ENCODE results near the gene NFE2. TPM values are rescaled to one million over a fixed set of nuclear protein-coding genes. Genes with fewer than 3 reads are reported as not detected.

Gene NFE2
- total RNA-seq, 2 donors from 2014 or later: 0.26 TPM; not detected in 1

DNA sequence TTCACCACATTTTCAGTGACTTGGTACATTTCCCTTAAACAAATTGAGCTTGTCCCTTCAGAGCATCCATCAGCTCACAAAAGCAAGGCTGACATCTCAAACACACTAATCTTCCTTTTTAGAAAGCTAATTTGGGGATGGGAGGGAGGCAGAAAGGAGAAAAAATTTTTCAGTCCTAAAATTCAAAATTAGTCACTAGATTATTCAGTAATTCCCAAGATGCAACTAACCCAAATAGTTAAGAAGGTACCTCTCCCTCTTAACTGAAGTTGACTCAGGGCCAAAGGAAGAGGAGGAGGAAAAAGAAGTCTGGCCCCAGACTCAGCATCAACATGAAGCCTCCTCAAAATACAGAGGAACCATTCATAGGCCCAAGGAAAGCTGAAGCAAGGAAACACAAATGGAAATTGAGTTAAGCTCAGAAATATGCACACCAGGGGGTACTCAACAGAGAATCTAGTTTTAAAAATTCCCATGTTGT is 42.6 kb downstream of the NFE2 start:
- H3K9me3 ChIP-seq: no peaks in the 10 kb centered on the region
- peaks cover 34% of the 10 kb centered on the region for H3K4me1 ChIP-seq
- ATAC-seq (peak; percentile 28), DNase-seq (no peak)
- peak overlapping the region; percentile 2 to 91 (median 80) for H3K27ac ChIP-seq
- no peak overlapping the region for H3K4me3 ChIP-seq
- no peak for TF ChIP-seq POLR2A (IDR thresholded peaks at IDR 0.05)
- TF ChIP-seq, protein P1, sequence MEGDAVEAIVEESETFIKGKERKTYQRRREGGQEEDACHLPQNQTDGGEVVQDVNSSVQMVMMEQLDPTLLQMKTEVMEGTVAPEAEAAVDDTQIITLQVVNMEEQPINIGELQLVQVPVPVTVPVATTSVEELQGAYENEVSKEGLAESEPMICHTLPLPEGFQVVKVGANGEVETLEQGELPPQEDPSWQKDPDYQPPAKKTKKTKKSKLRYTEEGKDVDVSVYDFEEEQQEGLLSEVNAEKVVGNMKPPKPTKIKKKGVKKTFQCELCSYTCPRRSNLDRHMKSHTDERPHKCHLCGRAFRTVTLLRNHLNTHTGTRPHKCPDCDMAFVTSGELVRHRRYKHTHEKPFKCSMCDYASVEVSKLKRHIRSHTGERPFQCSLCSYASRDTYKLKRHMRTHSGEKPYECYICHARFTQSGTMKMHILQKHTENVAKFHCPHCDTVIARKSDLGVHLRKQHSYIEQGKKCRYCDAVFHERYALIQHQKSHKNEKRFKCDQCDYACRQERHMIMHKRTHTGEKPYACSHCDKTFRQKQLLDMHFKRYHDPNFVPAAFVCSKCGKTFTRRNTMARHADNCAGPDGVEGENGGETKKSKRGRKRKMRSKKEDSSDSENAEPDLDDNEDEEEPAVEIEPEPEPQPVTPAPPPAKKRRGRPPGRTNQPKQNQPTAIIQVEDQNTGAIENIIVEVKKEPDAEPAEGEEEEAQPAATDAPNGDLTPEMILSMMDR (IDR thresholded peaks at IDR 0.05): no peak
- H3K27me3 ChIP-seq: no peaks in the 10 kb centered on the region
- intact Hi-C loops (cut with DNase I): loop anchor here (10.0 kb wide), 1 partner anchor 107 kb away; the partner anchor contains the start of gene GPR84
- peaks cover 0 to 6% of the 10 kb centered on the region in 2 donors for H3K36me3 ChIP-seq (replicated peaks in 1 of 2; ENCODE audit: insufficient read depth in 1 of 2, low read depth in 2 of 2)

DNA sequence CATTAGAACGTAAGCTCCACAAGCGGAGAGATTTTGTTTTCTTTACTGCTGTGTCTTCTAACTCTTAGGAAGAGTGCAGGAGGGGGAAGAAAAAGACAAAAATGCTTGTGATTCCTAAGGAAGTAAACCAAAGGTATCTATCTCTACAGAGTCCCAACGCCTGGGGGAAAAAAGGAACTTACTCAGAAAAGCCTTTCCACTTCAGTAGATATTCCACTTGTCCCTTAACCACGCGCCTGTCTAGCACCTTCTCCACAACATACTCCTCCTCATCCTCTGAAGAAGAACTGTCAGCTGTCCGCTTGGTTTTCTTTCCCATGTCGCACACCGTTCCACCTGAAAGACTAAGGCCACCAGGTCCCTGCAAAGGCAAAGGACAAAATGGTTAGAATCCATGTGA is 43.5 kb downstream of the NFE2 start:
- DNase-seq (no peak), ATAC-seq (no peak)
- no peak for TF ChIP-seq POLR2A (IDR thresholded peaks at IDR 0.05)
- TF ChIP-seq, protein P1 (IDR thresholded peaks at IDR 0.05): no peak
- H3K27me3 ChIP-seq: no peaks in the 10 kb centered on the region
- WGBS, 2 donors: 77 to 84% methylated on average over 8 of the region's 8 CpGs
- H3K4me1 ChIP-seq: peaks cover 27% of the 10 kb centered on the region
- peaks cover 0 to 6% of the 10 kb centered on the region in 2 donors for H3K36me3 ChIP-seq (replicated peaks in 1 of 2; ENCODE audit: insufficient read depth in 1 of 2, low read depth in 2 of 2)
- H3K4me3 ChIP-seq: no peak overlapping the region
- H3K27ac ChIP-seq: no peak overlapping the region
- intact Hi-C loops (cut with DNase I): loop anchor here (10.0 kb wide), 1 partner anchor 107 kb away; the partner anchor contains the start of gene GPR84
- no peaks in the 10 kb centered on the region for H3K9me3 ChIP-seq

DNA sequence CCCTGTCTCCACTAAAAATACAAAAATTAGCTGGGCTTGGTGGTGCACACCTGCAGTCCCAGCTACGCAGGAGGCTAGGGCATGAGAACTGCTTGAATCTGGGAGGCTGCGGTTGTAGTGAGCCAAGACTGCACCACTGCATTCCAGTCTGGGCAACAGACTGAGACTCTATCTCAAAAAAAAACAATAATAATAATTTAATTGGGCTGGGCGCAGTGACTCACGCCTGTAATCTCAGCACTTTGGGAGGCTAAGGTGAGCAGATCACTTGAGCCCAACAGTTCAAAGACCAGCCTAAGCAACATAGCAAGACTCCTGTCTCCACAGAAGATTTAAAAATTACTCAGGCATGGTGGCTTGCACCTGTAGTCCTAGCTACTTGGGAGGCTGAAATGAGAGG is 47.6 kb downstream of the NFE2 start:
- DNase-seq: no peak
- Histone ChIP-seq H3K4me3 (no peak overlapping the region), H3K27me3 (no peaks in the 10 kb centered on the region), H3K9me3 (no peaks in the 10 kb centered on the region), H3K27ac (no peak overlapping the region), H3K36me3 (replicated peaks in 1 of 2; ENCODE audit: insufficient read depth in 1 of 2, low read depth in 2 of 2) (peaks cover 0 to 8% of the 10 kb centered on the region in 2 donors), H3K4me1 (peaks cover 3% of the 10 kb centered on the region)
- TF ChIP-seq, protein P1 (IDR thresholded peaks at IDR 0.05): no peak
- no peak for TF ChIP-seq POLR2A (IDR thresholded peaks at IDR 0.05)
- 93 to 97% methylated on average over 4 of the region's 4 CpGs for WGBS, 2 donors
- intact Hi-C loops (cut with DNase I): loop anchor here (10.0 kb wide), 1 partner anchor 112 kb away; the partner anchor contains the start of gene GPR84
- no peak for ATAC-seq

DNA sequence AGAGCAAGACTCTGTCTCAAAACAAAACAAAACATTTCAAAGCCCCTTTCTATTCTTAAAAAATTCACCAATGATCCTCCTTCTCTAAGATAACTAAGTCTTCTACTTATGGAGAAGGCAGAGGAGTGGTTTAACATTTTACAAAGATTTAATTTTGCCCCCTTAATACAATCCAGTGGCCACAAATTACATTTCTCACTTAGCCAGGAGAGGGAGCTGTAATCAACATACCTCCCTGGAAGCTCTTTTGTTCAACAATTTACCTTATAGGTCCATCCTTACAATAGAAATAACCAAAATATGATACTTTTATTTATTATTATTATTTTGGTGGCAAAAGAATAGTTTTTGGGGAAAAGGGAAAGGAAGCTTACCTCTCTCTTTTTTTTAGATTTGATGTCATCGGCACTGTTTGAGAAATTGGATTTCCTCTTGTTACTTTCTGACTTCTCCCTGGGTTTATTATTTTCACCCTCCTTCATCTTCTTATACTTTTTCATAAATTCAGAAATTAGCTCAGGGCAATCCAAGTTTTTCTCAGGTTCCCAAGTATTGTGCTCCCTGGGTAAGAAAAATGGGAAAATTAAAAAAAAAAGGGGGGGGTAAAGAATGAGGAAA is 49.0 kb downstream of the NFE2 start:
- DNase-seq: no peak
- Histone ChIP-seq H3K9me3 (no peaks in the 10 kb centered on the region), H3K27me3 (no peaks in the 10 kb centered on the region), H3K4me1 (no peaks in the 10 kb centered on the region), H3K4me3 (no peak overlapping the region), H3K36me3 (replicated peaks in 1 of 2; ENCODE audit: insufficient read depth in 1 of 2, low read depth in 2 of 2) (peaks cover 0 to 6% of the 10 kb centered on the region in 2 donors), H3K27ac (no peak overlapping the region)
- no peak for TF ChIP-seq POLR2A (IDR thresholded peaks at IDR 0.05)
- TF ChIP-seq, protein P1 (IDR thresholded peaks at IDR 0.05): peak; percentile 32 to 71 (median 65)
- WGBS, 2 donors: 87 to 96% methylated on average over 1 of the region's 1 CpG
- ATAC-seq: peak; percentile 42
- intact Hi-C loops (cut with DNase I): loop anchor here (10.0 kb wide), 1 partner anchor 113 kb away; the partner anchor contains the start of gene GPR84

DNA sequence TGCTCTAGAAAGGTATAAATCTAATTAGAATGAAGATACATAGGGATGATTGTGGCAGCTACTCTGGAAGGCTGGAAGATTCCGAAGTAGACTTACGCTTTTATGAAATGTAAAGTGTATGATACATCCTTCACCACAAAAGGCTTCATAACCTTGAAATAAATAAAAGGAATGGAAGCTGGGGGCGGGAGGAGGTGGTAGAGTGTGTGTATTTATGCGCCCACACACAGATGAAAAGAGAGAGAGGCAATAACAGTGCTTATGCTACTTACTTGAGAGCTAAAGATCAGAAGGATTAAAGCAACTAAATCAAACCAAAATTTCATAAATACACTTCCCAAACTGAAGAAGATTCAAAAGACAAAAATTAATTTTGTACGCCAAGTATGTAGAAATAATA is 51.3 kb downstream of the NFE2 start:
- no peaks in the 10 kb centered on the region for H3K27me3 ChIP-seq
- no peaks in the 10 kb centered on the region for H3K9me3 ChIP-seq
- ATAC-seq (no peak), DNase-seq (no peak)
- WGBS, 2 donors: 93 to 99% methylated on average over 5 of the region's 5 CpGs
- no peak overlapping the region for H3K27ac ChIP-seq
- H3K4me1 ChIP-seq: no peaks in the 10 kb centered on the region
- peaks cover 0 to 5% of the 10 kb centered on the region in 2 donors for H3K36me3 ChIP-seq (replicated peaks in 1 of 2; ENCODE audit: insufficient read depth in 1 of 2, low read depth in 2 of 2)
- intact Hi-C loops (cut with DNase I): no loop called here
- no peak overlapping the region for H3K4me3 ChIP-seq
- TF ChIP-seq POLR2A (IDR thresholded peaks at IDR 0.05): no peak
- TF ChIP-seq, protein P1 (IDR thresholded peaks at IDR 0.05): no peak
